ENCODE measurements around the gene ACSF3. TPM values are rescaled to one million over a fixed set of nuclear protein-coding genes. Genes with fewer than 3 reads are reported as not detected.

Gene ACSF3
- total and polyA plus RNA-seq, 2 of the 4 experiments (the other 2 are of a cell fraction) = 9.5 to 14.2 TPM

- Histone ChIP-seq H4K91ac (ENCODE audit: insufficient read depth, low read depth, low read length) (no peak overlapping the region), H2BK20ac (ENCODE audit: low read depth, low read length) (no peak overlapping the region), H2AK5ac (ENCODE audit: low read depth, low read length) (no peak overlapping the region), H2BK5ac (ENCODE audit: low read depth, low read length, poor library complexity, severe bottlenecking) (no peak overlapping the region), H3K79me1 (ENCODE audit: low read depth in 1 of 2, low read length in 2 of 2) (0 out of 4 replicates have a peak, but pooled peaks cover 0 to 2% of the 10 kb centered on the region in 2 experiments), H3K27me3 (ENCODE audit: control insufficient read depth, insufficient read depth, low read length) (no peaks in the 10 kb centered on the region), H3K4ac (ENCODE audit: low read depth, low read length) (no peak overlapping the region), H4K20me1 (ENCODE audit: insufficient read depth, low read length) (no peaks in the 10 kb centered on the region), H3K4me1 (ENCODE audit: control insufficient read depth, insufficient read depth, low read length) (no peaks in the 10 kb centered on the region), H3K27ac (ENCODE audit: insufficient read depth, low read length) (no peak overlapping the region), H3K18ac (ENCODE audit: low read depth, low read length) (no peak overlapping the region), H4K8ac (ENCODE audit: low read depth in 2 of 2, low read length in 2 of 2) (no peak overlapping the region), H2BK15ac (ENCODE audit: low read depth, low read length) (no peak overlapping the region), H3K9ac (ENCODE audit: low read depth, low read length) (no peak overlapping the region), H3K4me2 (ENCODE audit: low read depth, low read length) (no peak overlapping the region), H3K36me3 (ENCODE audit: control insufficient read depth, insufficient read depth, low read length) (peaks cover 34% of the 10 kb centered on the region), H3K56ac (ENCODE audit: extremely low read depth, insufficient read depth, low read length) (no peak overlapping the region), H2AK9ac (replicated peaks; ENCODE audit: low read depth, low read length, poor library complexity) (no peak overlapping the region), H2BK120ac (ENCODE audit: low read depth, low read length) (no peak overlapping the region), H3K4me3 (ENCODE audit: insufficient read depth, low read depth, low read length) (no peak overlapping the region), H3K9me1 (ENCODE audit: insufficient read depth, low read length) (no peaks in the 10 kb centered on the region), H2AFZ (replicated peaks; ENCODE audit: low read length, poor library complexity) (no peak overlapping the region), H3K9me3 (ENCODE audit: control insufficient read depth, insufficient read depth, low read length) (no peaks in the 10 kb centered on the region), H4K5ac (ENCODE audit: low read depth, low read length) (no peak overlapping the region), H3K14ac (replicated peaks; ENCODE audit: low read depth, low read length) (no peak overlapping the region), H3K23ac (ENCODE audit: low read depth, low read length) (no peak overlapping the region)
- CTCF ChIA-PET = no interaction called here
- DNase-seq (no peak), ATAC-seq (ENCODE audit: low read depth) (no peak)
- 90% methylated on average over 4 of the region's 17 CpGs; no CpG with 5 or more reads in 1 of the 2 experiments for WGBS, 2 experiments (ENCODE audit: extremely low coverage in 2 of 2, insufficient read length in 1 of 2)
- TF ChIP-seq USF2 (IDR thresholded peaks at IDR 0.05; ENCODE audit: low read depth, low read length) (no peak), CEBPB (IDR thresholded peaks at IDR 0.05; ENCODE audit: low read depth, low read length) (no peak), MAZ (IDR thresholded peaks at IDR 0.05; ENCODE audit: borderline replicate concordance, low read depth, low read length) (no peak), RCOR1 (IDR thresholded peaks at IDR 0.05; ENCODE audit: insufficient replicate concordance, low read length) (no peak), BHLHE40 (IDR thresholded peaks at IDR 0.05; ENCODE audit: low read depth, low read length) (no peak), SMC3 (IDR thresholded peaks at IDR 0.05; ENCODE audit: low read depth, low read length) (no peak)
- BruUV-seq (replicated peaks) = no TSS peak
- in situ Hi-C loops (cut with MboI; ENCODE audit: low sequenced_read_pairs) (no loop called here), dilution Hi-C loops (cut with HindIII; ENCODE audit: low sequenced_read_pairs, unreplicated experiment) (no loop called here), intact Hi-C loops (cut with micrococcal nuclease) (no loop called here)
- POLR2A ChIA-PET (ENCODE audit: unreplicated experiment) = no interaction called here
Measured at GRCh38 chr16:89143201-89143741, 49.6 kb downstream of the ACSF3 start.
